Liver (tissue), 9 donors: ENCODE results near the gene WNK1. TPM values are rescaled to one million over a fixed set of nuclear protein-coding genes. Genes with fewer than 3 reads are reported as not detected.

Source experiments
- DNase-seq: peaks from one replicate; pipeline ENCODE4 v3.0.0-alpha.2; 2017; ENCODE audit warnings: low spot score
- H3K27ac ChIP-seq, 2 donors: one replicate each; pipeline ENCODE4 v1.7.0; 2013; ENCODE audit warnings: inconsistent platforms in 2 of 2, low read length in 2 of 2, control low read depth in 1 of 2, low read depth in 1 of 2, mild to moderate bottlenecking in 1 of 2
- H3K27me3 ChIP-seq, 4 donors: one replicate each; pipeline versions ENCODE4 v1.6.1 to v1.7.0; 2013; ENCODE audit warnings: low read length in 3 of 4, inconsistent platforms in 1 of 4, mild to moderate bottlenecking in 1 of 4, moderate library complexity in 1 of 4; ENCODE audit not compliant: control insufficient read depth in 4 of 4, insufficient read depth in 4 of 4
- H3K36me3 ChIP-seq, 4 donors: one replicate each; pipeline versions ENCODE4 v1.6.1 to v1.7.0; 2013; ENCODE audit warnings: low read length in 3 of 4, mild to moderate bottlenecking in 3 of 4, low read depth in 1 of 4, moderate library complexity in 1 of 4; ENCODE audit not compliant: control insufficient read depth in 4 of 4, insufficient read depth in 3 of 4
- H3K4me1 ChIP-seq, 4 donors: one replicate each; pipeline versions ENCODE4 v1.6.1 to v1.7.0; 2013; ENCODE audit warnings: low read length in 3 of 4, mild to moderate bottlenecking in 3 of 4, moderate library complexity in 1 of 4; ENCODE audit not compliant: control insufficient read depth in 4 of 4, insufficient read depth in 4 of 4
- H3K4me3 ChIP-seq, 3 donors: one replicate each; pipeline versions ENCODE4 v1.6.1 to v1.7.0; 2013; ENCODE audit warnings: low read length in 3 of 3, control low read depth in 1 of 3, low read depth in 1 of 3, mild to moderate bottlenecking in 1 of 3
- H3K9ac ChIP-seq, 2 donors: one replicate each; pipeline ENCODE4 v1.7.0; 2013; ENCODE audit warnings: low read length in 2 of 2, mild to moderate bottlenecking in 2 of 2, moderate library complexity in 2 of 2, control low read depth in 1 of 2, low read depth in 1 of 2
- H3K9me3 ChIP-seq, 4 donors: one replicate each; pipeline versions ENCODE4 v1.6.1 to v1.7.0; 2013; ENCODE audit warnings: low read length in 3 of 4; ENCODE audit not compliant: control insufficient read depth in 4 of 4
- CTCF ChIP-seq: fragments of 150-350 bp; IDR thresholded peaks from 2 replicates; pipeline ENCODE4 v1.5.1; 2017; ENCODE audit warnings: improper control_type of control experiment, low read depth, low read length; ENCODE audit not compliant: missing input control
- EGR1 ChIP-seq, 2 donors: IDR thresholded peaks; 2 replicates each; pipeline ENCODE4 v1.6.1; 2016 to 2018; ENCODE audit warnings: antibody characterized with exemption in 2 of 2, low read depth in 2 of 2
- FOXA1 ChIP-seq: IDR thresholded peaks from 2 replicates; pipeline ENCODE4 v1.6.1; 2016; ENCODE audit warnings: antibody characterized with exemption
- FOXA2 ChIP-seq: IDR thresholded peaks from 2 replicates; pipeline ENCODE4 v1.6.1; 2016; ENCODE audit warnings: antibody characterized with exemption
- GABPA ChIP-seq, 2 donors: IDR thresholded peaks in 1 of 2; conservative IDR thresholded peaks in 1 of 2; 2 replicates each; pipeline ENCODE4 v1.6.1; 2016; ENCODE audit warnings: antibody characterized with exemption in 2 of 2, mild to moderate bottlenecking in 1 of 2, moderate library complexity in 1 of 2
- HNF4A ChIP-seq, 2 donors: conservative IDR thresholded peaks; 2 replicates each; pipeline ENCODE4 v1.6.1; 2016; ENCODE audit warnings: antibody characterized with exemption in 2 of 2, mild to moderate bottlenecking in 2 of 2
- HNF4G ChIP-seq: IDR thresholded peaks from 2 replicates; pipeline ENCODE4 v1.6.1; 2016; ENCODE audit warnings: antibody characterized with exemption
- JUND ChIP-seq, 2 donors: IDR thresholded peaks; 2 replicates each; pipeline ENCODE4 v1.6.1; 2016; ENCODE audit warnings: antibody characterized with exemption in 2 of 2
- NR2F2 ChIP-seq: IDR thresholded peaks from 2 replicates; pipeline ENCODE4 v1.6.1; 2016; ENCODE audit warnings: antibody characterized with exemption
- RAD21 ChIP-seq, 2 donors: IDR thresholded peaks; 2 replicates each; pipeline ENCODE4 v1.6.1; 2016; ENCODE audit warnings: antibody characterized with exemption in 2 of 2, mild to moderate bottlenecking in 2 of 2
- REST ChIP-seq: IDR thresholded peaks from 2 replicates; pipeline ENCODE4 v1.6.1; 2016; ENCODE audit warnings: antibody characterized with exemption, mild to moderate bottlenecking
- RXRA ChIP-seq, 2 donors: IDR thresholded peaks; 2 replicates each; pipeline ENCODE4 v1.6.1; 2017 to 2018; ENCODE audit warnings: antibody characterized with exemption in 2 of 2, mild to moderate bottlenecking in 1 of 2
- SP1 ChIP-seq: IDR thresholded peaks from 2 replicates; pipeline ENCODE4 v1.6.1; 2018; ENCODE audit warnings: antibody characterized with exemption, mild to moderate bottlenecking
- TAF1 ChIP-seq: conservative IDR thresholded peaks from 2 replicates; pipeline ENCODE4 v1.6.1; 2016; ENCODE audit warnings: antibody characterized with exemption, mild to moderate bottlenecking
- YY1 ChIP-seq: IDR thresholded peaks from 2 replicates; pipeline ENCODE4 v1.6.1; 2016; ENCODE audit warnings: antibody characterized with exemption, mild to moderate bottlenecking
- WGBS: extraction: QIAGEN DNeasy Blood & Tissue Kit; methylation state at CpG from one replicate; pipeline ENCODE4 v1.1.7; 2013; 5-methylcytosine and 5-hydroxymethylcytosine counted together
- polyA plus RNA-seq, 2 donors: library from polyadenylated mRNA; stranded (reverse) in 1 of 2; unstranded in 1 of 2; fragments of 200-250 nt in 1 of 2; fragments of >200 nt in 1 of 2; fragmentation: Nextera tagmentation in 1 of 2; extraction: Ambion mirVana in 1 of 2; gene quantifications; one replicate each; pipeline versions ENCODE4 v1.2.1 to v1.2.3, GENCODE V29; 2013 to 2015
- total RNA-seq, 2 donors: library from RNA; depleted of rRNA; stranded (reverse); fragments of >200 nt; gene quantifications; one replicate each; pipeline ENCODE4 v1.2.3, GENCODE V29; 2014
- TF ChIP-seq, protein P1 (sequence below): IDR thresholded peaks from 2 replicates; pipeline ENCODE4 v1.6.1; 2016; ENCODE audit warnings: antibody characterized with exemption
- TF ChIP-seq, protein P2 (sequence below): IDR thresholded peaks from 2 replicates; pipeline ENCODE4 v1.6.1; 2016; ENCODE audit warnings: antibody characterized with exemption
- TF ChIP-seq, protein P3 (sequence below): IDR thresholded peaks from 2 replicates; pipeline ENCODE4 v1.6.1; 2016; ENCODE audit warnings: antibody characterized with exemption
- donor health status: healthy.
- donor health status: healthy.
- donor health status: healthy.
- donor health status: healthy.
- donor health status: healthy.

Gene WNK1
- total and polyA plus RNA-seq, 4 donors = 22.4 to 299 (median 53.8) TPM

DNA sequence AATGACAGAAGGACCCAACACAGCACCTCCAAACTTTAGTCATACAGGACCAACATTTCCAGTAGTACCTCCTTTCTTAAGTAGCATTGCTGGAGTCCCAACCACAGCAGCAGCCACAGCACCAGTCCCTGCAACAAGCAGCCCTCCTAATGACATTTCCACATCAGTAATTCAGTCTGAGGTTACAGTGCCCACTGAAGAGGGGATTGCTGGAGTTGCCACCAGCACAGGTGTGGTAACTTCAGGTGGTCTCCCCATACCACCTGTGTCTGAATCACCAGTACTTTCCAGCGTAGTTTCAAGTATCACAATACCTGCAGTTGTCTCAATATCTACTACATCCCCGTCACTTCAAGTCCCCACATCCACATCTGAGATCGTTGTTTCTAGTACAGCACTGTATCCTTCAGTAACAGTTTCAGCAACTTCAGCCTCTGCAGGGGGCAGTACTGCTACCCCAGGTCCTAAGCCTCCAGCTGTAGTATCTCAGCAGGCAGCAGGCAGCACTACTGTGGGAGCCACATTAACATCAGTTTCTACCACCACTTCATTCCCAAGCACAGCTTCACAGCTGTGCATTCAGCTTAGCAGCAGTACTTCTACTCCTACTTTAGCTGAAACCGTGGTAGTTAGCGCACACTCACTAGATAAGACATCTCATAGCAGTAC is 132.5 kb downstream of the WNK1 start (continued):
- TF ChIP-seq REST = no peak
- no peak for TF ChIP-seq RXRA (IDR thresholded peaks at IDR 0.05)

- no peak for TF ChIP-seq FOXA2
- TF ChIP-seq HNF4G = no peak
- no peak for TF ChIP-seq GABPA (IDR thresholded peaks at IDR 0.05 in 1 of 2, conservative IDR thresholded peaks at IDR 0.05 in 1 of 2)
- no peak for TF ChIP-seq TAF1
- Histone ChIP-seq H3K9ac (no peak overlapping the region), H3K9me3 (no peaks in the 10 kb centered on the region), H3K27me3 (no peaks in the 10 kb centered on the region), H3K27ac (no peak overlapping the region), H3K4me1 (no peaks in the 10 kb centered on the region), H3K4me3 (no peak overlapping the region), H3K36me3 (peaks cover 17 to 89% (median 73%) of the 10 kb centered on the region in 4 donors)
- 97% methylated on average over 2 of the region's 2 CpGs for WGBS
- DNase-seq = no peak
Measured at GRCh38 chr12:885701-886100, 133.3 kb downstream of the WNK1 start.

- no peaks in the 10 kb centered on the region for H3K27me3 ChIP-seq
- H3K27ac ChIP-seq = no peak overlapping the region
- H3K4me1 ChIP-seq = no peaks in the 10 kb centered on the region
- DNase-seq = no peak
- no peak overlapping the region for H3K9ac ChIP-seq
- H3K36me3 ChIP-seq = peaks cover 12 to 84% (median 71%) of the 10 kb centered on the region in 4 donors
- no peaks in the 10 kb centered on the region for H3K9me3 ChIP-seq
- TF ChIP-seq EGR1 (IDR thresholded peaks at IDR 0.05; ENCODE audit: low read depth in 2 of 2) (no peak), CTCF (no peak), JUND (IDR thresholded peaks at IDR 0.05) (no peak), HNF4A (conservative IDR thresholded peaks at IDR 0.05) (no peak), REST (no peak), YY1 (no peak), RAD21 (IDR thresholded peaks at IDR 0.05) (no peak), RXRA (IDR thresholded peaks at IDR 0.05) (no peak), TAF1 (no peak), FOXA1 (no peak), NR2F2 (no peak), SP1 (no peak), GABPA (IDR thresholded peaks at IDR 0.05 in 1 of 2, conservative IDR thresholded peaks at IDR 0.05 in 1 of 2) (no peak), FOXA2 (no peak), HNF4G (no peak)
- TF ChIP-seq, protein P1, sequence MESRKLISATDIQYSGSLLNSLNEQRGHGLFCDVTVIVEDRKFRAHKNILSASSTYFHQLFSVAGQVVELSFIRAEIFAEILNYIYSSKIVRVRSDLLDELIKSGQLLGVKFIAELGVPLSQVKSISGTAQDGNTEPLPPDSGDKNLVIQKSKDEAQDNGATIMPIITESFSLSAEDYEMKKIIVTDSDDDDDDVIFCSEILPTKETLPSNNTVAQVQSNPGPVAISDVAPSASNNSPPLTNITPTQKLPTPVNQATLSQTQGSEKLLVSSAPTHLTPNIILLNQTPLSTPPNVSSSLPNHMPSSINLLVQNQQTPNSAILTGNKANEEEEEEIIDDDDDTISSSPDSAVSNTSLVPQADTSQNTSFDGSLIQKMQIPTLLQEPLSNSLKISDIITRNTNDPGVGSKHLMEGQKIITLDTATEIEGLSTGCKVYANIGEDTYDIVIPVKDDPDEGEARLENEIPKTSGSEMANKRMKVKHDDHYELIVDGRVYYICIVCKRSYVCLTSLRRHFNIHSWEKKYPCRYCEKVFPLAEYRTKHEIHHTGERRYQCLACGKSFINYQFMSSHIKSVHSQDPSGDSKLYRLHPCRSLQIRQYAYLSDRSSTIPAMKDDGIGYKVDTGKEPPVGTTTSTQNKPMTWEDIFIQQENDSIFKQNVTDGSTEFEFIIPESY = no peak
- TF ChIP-seq, protein P2, sequence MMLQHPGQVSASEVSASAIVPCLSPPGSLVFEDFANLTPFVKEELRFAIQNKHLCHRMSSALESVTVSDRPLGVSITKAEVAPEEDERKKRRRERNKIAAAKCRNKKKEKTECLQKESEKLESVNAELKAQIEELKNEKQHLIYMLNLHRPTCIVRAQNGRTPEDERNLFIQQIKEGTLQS = no peak
- TF ChIP-seq, protein P3, sequence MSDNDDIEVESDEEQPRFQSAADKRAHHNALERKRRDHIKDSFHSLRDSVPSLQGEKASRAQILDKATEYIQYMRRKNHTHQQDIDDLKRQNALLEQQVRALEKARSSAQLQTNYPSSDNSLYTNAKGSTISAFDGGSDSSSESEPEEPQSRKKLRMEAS = no peak
- no peak overlapping the region for H3K4me3 ChIP-seq
- WGBS = 94% methylated on average over 2 of the region's 2 CpGs
Measured at GRCh38 chr12:886206-886605, 133.8 kb downstream of the WNK1 start.
